ENCODE results near the gene PTCD1. TPM values are rescaled to one million over a fixed set of nuclear protein-coding genes. Genes with fewer than 3 reads are reported as not detected.

Gene PTCD1
- total and polyA plus RNA-seq, 9 of the 15 experiments (the other 6 are each of a cell fraction or from before 2014, with no cell fraction given), result 0.46 to 17.1 (median 6.2) TPM

GRCh38 chr7:99368750-99369389 is 69.7 kb downstream of the PTCD1 start:
- DNase-seq (ENCODE audit: extremely low read depth in 1 of 4, low spot score in 3 of 4), result peak in 1 of 4 experiments; percentile 8
- Histone ChIP-seq H3K79me2 (ENCODE audit: control insufficient read depth, insufficient read depth, low read length) (no peaks in the 10 kb centered on the region), H3K4me3 (no peak overlapping the region), H4K20me1 (replicated peaks; ENCODE audit: control insufficient read depth, insufficient read depth, low read length) (no peaks in the 10 kb centered on the region; the same call in 1 of the 2 replicates), H3K27me3 (ENCODE audit: control insufficient read depth in 2 of 2, insufficient read depth in 2 of 2, low read length in 2 of 2) (no peaks in the 10 kb centered on the region), H3K9me3 (replicated peaks; ENCODE audit: control insufficient read depth, insufficient read depth, low read depth, low read length) (no peaks in the 10 kb centered on the region), H3K27ac (ENCODE audit: extremely low read depth, low read depth, low read length) (peak overlapping the region; percentile 7; the same call in 2 of the 3 replicates), H3K4me2 (ENCODE audit: insufficient read depth, low read length) (no peak overlapping the region), H3K36me3 (ENCODE audit: control insufficient read depth, insufficient read depth, low read length) (peaks cover 32% of the 10 kb centered on the region), H3K4me1 (replicated peaks in 1 of 2; ENCODE audit: control insufficient read depth in 2 of 2, insufficient read depth in 2 of 2, low read length in 2 of 2) (peaks cover 24 to 55% of the 10 kb centered on the region in 2 experiments), H3K9me1 (ENCODE audit: control insufficient read depth, insufficient read depth, low read length) (no peaks in the 10 kb centered on the region), H3K9ac (ENCODE audit: insufficient read depth in 1 of 2, low read depth in 2 of 2, low read length in 2 of 2) (peak overlapping the region in 1 of 2 experiments; percentile 68; a peak in 1 of 4 replicates), H2AFZ (ENCODE audit: low read depth, low read length) (no peak overlapping the region)
- WGBS (ENCODE audit: insufficient coverage, low coverage, missing lambda C conversion rate), result 74% methylated on average over 13 of the region's 13 CpGs
- intact Hi-C loops (cut with micrococcal nuclease) (no loop called here), in situ Hi-C loops (cut with MboI) (no loop called here)
- POLR2A ChIA-PET, result interaction anchor here (0.6 to 1.7 kb wide), 7 partner anchors 8 to 522 kb away, joined by 3 to 8 read pairs (median 3); no protein-coding TSS in a partner anchor
- CTCF ChIA-PET (ENCODE audit: low intra/inter-chr PET ratio), result no interaction called here
- BruUV-seq (replicated peaks), result no TSS peak
- FAIRE-seq, result no peak
- ATAC-seq, result no peak
- TF ChIP-seq MGA (IDR thresholded peaks at IDR 0.05) (no peak), NR1H2 (CRISPR knock-in tag; IDR thresholded peaks at IDR 0.05) (no peak), ZNF174 (CRISPR knock-in tag; IDR thresholded peaks at IDR 0.05) (no peak), EP300 (IDR thresholded peaks at IDR 0.05; ENCODE audit: low read length) (no peak), SREBF1 (IDR thresholded peaks at IDR 0.05; ENCODE audit: borderline replicate concordance, low read depth, low read length) (no peak)
